Measurements from ENCODE around the gene TM9SF4.
"Not testable (repeated sequence)": the region's sequence is repeated elsewhere in the genome, so short reads cannot be mapped to it uniquely, and the experiment has no call there.

TM9SF4 gene

GRCh38 chr20:32193336-32193735 is 83.8 kb downstream of the TM9SF4 start:
- not testable (repeated sequence) for DNase-seq

GRCh38 chr20:32193996-32194395 is 84.5 kb downstream of the TM9SF4 start:
- DNase-seq: no peak

GRCh38 chr20:32195581-32195980 is 86.1 kb downstream of the TM9SF4 start:
- no peak for DNase-seq

- not testable (repeated sequence) for DNase-seq
These were observed 87.1 kb downstream of the TM9SF4 start for GRCh38 chr20:32196613-32197012.

- DNase-seq: not testable (repeated sequence)
These were observed 87.6 kb downstream of the TM9SF4 start for GRCh38 chr20:32197136-32197535.

- DNase-seq: no peak
These were observed 89.5 kb downstream of the TM9SF4 start for GRCh38 chr20:32199006-32199405.

GRCh38 chr20:32201296-32201976 is 91.9 kb downstream of the TM9SF4 start:
- DNase-seq: peak; percentile 22

GRCh38 chr20:32201977-32202363 is 92.5 kb downstream of the TM9SF4 start:
- no peak for DNase-seq

- DNase-seq: no peak
These were observed 94.1 kb downstream of the TM9SF4 start for GRCh38 chr20:32203356-32204204.

GRCh38 chr20:32204205-32205109 is 94.9 kb downstream of the TM9SF4 start:
- no peak for DNase-seq

GRCh38 chr20:32205110-32205842 is 95.8 kb downstream of the TM9SF4 start:
- peak; percentile 51 for DNase-seq

- DNase-seq: no peak
These were observed 96.6 kb downstream of the TM9SF4 start for GRCh38 chr20:32205843-32206759.

- no peak for DNase-seq
These were observed 97.5 kb downstream of the TM9SF4 start for GRCh38 chr20:32206760-32207625.

- DNase-seq: peak; percentile 87
These were observed 98.3 kb downstream of the TM9SF4 start, which contains the start of the genes PLAGL2 and POFUT1 for GRCh38 chr20:32207626-32208498. Gene PLAGL2, minus strand, starts transcription at chr20:32207743. Its CDS starts 5,565 bp downstream, at chr20:32202178. Gene POFUT1, plus strand, starts transcription at chr20:32207880. Its CDS starts 62 bp downstream, at chr20:32207942.

- no peak for DNase-seq
These were observed 99.1 kb downstream of the TM9SF4 start for GRCh38 chr20:32208499-32209154.

- no peak for DNase-seq
These were observed 100.5 kb downstream of the TM9SF4 start for GRCh38 chr20:32209850-32210605.

GRCh38 chr20:32213870-32214269 is 104.4 kb downstream of the TM9SF4 start:
- no peak for DNase-seq

GRCh38 chr20:32215147-32215546 is 105.6 kb downstream of the TM9SF4 start:
- DNase-seq: no peak
